Kidney epithelial cell (primary cell): ENCODE data around the gene MYOM1. TPM values are rescaled to one million over a fixed set of nuclear protein-coding genes. Genes with fewer than 3 reads are reported as not detected.
"Not testable (repeated sequence)": the region's sequence is repeated elsewhere in the genome, so short reads cannot be mapped to it uniquely, and the experiment has no call there.

ENCODE experiments used
- DNase-seq: peaks from one replicate; pipeline ENCODE4 v3.0.0-alpha.2; 2010; ENCODE audit warnings: low read depth
- H3K27me3 ChIP-seq: 2 replicates; pipeline ENCODE4 v1.6.0; 2011; ENCODE audit warnings: low read length; ENCODE audit not compliant: control insufficient read depth, insufficient read depth
- H3K36me3 ChIP-seq: 2 replicates; pipeline ENCODE4 v1.5.1; 2011; ENCODE audit warnings: low read length; ENCODE audit not compliant: control insufficient read depth, insufficient read depth
- H3K4me3 ChIP-seq: 2 replicates; pipeline ENCODE4 v1.5.1; 2011; ENCODE audit warnings: low read depth, mild to moderate bottlenecking, control low read depth, low read length
- total RNA-seq: library from RNA; depleted of rRNA; stranded (reverse); fragments of >200 nt; gene quantifications from 2 replicates; pipeline ENCODE4 v1.2.3, GENCODE V29; 2015
- TF ChIP-seq, protein P1 (sequence below): IDR thresholded peaks from 2 replicates; pipeline ENCODE4 v1.5.1; 2011; ENCODE audit warnings: mild to moderate bottlenecking, moderate library complexity, low read length, control low read depth, inconsistent platforms; ENCODE audit not compliant: insufficient read depth, poor library complexity, severe bottlenecking

MYOM1 gene
- total RNA-seq, 1 donor from 2014 or later: 0.04 TPM

DNA sequence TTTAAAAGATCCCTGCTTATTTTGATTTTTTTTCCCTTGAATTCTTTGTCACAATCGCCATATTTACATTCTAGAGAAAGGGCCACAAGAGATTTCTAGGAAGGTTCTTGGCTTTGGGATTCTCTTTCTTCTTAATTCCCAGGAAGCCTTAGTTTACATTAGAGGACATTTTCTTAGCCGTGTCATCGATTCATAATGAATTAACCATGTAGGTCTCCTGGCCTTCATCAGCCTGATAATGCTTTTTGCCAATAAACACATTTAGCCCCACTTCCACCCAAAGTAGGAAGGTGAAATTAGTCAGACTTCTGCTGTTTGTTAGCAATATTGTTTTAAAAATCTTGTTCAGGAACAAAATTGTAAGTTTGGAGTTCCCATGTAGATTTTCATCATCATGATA lies 135.6 kb downstream of the MYOM1 start:
- H3K4me3 ChIP-seq: no peak overlapping the region
- H3K36me3 ChIP-seq: no peaks in the 10 kb centered on the region
- H3K27me3 ChIP-seq: no peaks in the 10 kb centered on the region
- DNase-seq: no peak
- TF ChIP-seq, protein P1, sequence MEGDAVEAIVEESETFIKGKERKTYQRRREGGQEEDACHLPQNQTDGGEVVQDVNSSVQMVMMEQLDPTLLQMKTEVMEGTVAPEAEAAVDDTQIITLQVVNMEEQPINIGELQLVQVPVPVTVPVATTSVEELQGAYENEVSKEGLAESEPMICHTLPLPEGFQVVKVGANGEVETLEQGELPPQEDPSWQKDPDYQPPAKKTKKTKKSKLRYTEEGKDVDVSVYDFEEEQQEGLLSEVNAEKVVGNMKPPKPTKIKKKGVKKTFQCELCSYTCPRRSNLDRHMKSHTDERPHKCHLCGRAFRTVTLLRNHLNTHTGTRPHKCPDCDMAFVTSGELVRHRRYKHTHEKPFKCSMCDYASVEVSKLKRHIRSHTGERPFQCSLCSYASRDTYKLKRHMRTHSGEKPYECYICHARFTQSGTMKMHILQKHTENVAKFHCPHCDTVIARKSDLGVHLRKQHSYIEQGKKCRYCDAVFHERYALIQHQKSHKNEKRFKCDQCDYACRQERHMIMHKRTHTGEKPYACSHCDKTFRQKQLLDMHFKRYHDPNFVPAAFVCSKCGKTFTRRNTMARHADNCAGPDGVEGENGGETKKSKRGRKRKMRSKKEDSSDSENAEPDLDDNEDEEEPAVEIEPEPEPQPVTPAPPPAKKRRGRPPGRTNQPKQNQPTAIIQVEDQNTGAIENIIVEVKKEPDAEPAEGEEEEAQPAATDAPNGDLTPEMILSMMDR: no peak

DNA sequence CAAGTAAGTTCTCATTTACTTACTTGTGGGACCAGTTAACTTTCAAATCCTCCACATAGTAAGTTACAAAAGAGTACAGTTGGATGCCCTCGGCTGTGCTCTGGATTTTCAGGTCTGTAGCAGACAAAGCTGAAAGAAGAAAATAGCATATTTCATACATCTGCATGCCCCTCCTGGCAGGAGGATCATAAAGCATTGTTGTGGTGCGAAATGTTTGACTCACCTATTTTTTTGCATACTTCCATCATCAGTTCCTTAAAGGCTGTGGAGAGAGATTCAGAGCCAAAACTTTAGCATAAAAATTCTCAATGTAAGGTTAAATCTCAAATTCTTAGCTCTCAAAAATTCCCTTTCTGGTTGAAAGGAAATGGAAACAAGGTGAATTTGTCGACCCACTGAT lies 136.0 kb downstream of the MYOM1 start:
- no peak for DNase-seq
- no peaks in the 10 kb centered on the region for H3K36me3 ChIP-seq
- H3K4me3 ChIP-seq: no peak overlapping the region
- H3K27me3 ChIP-seq: no peaks in the 10 kb centered on the region
- TF ChIP-seq, protein P1: no peak

GRCh38 chr18:3081584-3081991 lies 138.2 kb downstream of the MYOM1 start:
- DNase-seq: no peak
- Histone ChIP-seq H3K4me3 (no peak overlapping the region), H3K36me3 (no peaks in the 10 kb centered on the region), H3K27me3 (no peaks in the 10 kb centered on the region)
- TF ChIP-seq, protein P1: no peak

DNA sequence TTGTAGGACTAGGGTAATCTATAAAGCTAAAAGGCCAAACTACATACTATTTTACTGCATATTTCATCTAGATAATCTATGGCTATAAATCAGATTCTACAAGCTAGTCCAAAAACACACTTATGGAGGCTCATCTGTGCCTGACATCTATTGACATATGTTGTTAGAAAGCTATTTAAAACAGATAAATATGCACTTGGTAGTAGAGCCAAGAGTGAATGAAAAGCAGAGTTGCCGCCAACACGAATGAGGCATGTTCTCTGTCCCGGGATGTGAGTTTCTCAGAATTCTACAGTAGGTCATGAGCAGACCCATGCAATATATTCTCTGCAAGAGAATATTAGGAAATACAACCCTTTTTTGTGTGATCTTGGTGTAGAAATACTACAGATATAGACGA lies 140.1 kb downstream of the MYOM1 start:
- TF ChIP-seq, protein P1: no peak
- H3K4me3 ChIP-seq: no peak overlapping the region
- no peak for DNase-seq
- H3K27me3 ChIP-seq: no peaks in the 10 kb centered on the region
- H3K36me3 ChIP-seq: no peaks in the 10 kb centered on the region

DNA sequence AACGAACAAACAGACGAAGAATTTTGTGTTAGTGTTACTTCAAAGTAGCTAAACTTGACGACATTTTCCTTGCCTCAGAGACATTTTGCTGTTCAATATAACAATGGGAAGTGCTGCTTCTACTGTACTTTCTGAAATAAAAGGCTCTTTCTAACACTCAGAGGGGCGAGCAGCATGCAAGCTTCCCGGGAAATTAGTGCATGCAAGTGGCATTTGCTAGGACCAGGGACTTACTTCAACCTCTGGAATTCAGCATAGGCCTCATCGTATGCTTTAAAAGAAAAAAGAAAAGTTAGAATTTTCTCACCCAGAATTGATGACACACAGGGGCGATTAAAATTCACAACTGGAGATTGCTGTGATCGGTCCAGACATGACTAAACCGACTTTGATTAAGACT lies 144.3 kb downstream of the MYOM1 start:
- Histone ChIP-seq H3K4me3 (no peak overlapping the region), H3K36me3 (no peaks in the 10 kb centered on the region), H3K27me3 (no peaks in the 10 kb centered on the region)
- TF ChIP-seq, protein P1: no peak
- no peak for DNase-seq

DNA sequence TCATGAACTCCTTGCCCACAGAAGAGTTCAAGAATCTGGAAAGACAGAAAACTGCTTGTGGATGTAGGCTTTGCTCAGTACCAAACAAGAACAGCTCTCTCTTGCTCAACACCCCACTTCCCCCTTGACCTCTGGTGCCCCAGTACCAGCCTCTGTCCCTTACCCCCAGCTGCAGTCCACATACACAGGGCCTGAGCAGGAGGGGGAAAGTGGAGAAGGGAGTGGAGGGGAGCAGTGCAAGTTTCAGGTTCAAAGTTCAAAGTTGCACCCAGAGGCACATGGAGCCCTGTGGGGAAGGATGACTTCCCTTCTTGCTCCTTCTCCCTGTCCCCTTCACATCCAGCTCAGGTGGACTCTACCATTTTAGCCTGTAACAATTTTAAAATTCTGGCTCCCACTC lies 145.7 kb downstream of the MYOM1 start:
- Histone ChIP-seq H3K27me3 (no peaks in the 10 kb centered on the region), H3K36me3 (no peaks in the 10 kb centered on the region), H3K4me3 (no peak overlapping the region)
- TF ChIP-seq, protein P1: no peak
- DNase-seq: no peak

GRCh38 chr18:3073353-3073752 lies 146.4 kb downstream of the MYOM1 start:
- not testable (repeated sequence) for H3K27me3 ChIP-seq, DNase-seq, H3K4me3 ChIP-seq, H3K36me3 ChIP-seq
